ENCODE data around the gene RPL27. TPM values are rescaled to one million over a fixed set of nuclear protein-coding genes. Genes with fewer than 3 reads are reported as not detected.
"Not testable (repeated sequence)": the region's sequence is repeated elsewhere in the genome, so short reads cannot be mapped to it uniquely, and the experiment has no call there.

RPL27 gene
- polyA plus RNA-seq, 1 experiment: 4,202 TPM

DNA sequence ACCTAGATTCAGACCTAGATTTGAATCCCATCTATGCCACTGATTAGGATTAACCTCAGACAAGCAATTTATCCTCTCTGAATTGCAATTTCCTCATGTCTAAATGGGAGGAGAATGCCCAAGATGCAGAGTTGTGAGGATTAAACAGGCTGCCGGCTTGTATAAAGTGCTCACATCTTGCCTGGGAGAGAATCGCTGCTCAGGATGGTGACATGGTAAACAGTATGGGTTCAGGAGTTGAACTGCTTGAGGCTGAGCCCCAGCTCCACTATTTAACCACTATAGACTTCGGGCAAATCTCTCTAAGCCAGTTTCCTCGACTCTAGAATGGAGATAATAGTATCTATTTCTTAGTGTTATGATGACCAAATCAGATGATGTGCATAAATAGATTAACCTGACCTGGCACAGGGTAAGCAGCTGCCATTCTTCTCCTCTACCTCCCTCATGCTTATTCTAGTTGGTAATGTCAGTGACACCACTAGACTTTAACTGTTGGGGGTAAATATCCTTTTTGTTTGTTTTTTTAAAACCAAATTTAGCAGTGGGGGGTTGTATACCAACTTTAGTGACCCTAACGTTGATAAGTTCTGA is 732 bp upstream of the RPL27 start:
- no peak for DNase-seq (ENCODE audit: low read depth, low spot score)
- TF ChIP-seq, protein P1, sequence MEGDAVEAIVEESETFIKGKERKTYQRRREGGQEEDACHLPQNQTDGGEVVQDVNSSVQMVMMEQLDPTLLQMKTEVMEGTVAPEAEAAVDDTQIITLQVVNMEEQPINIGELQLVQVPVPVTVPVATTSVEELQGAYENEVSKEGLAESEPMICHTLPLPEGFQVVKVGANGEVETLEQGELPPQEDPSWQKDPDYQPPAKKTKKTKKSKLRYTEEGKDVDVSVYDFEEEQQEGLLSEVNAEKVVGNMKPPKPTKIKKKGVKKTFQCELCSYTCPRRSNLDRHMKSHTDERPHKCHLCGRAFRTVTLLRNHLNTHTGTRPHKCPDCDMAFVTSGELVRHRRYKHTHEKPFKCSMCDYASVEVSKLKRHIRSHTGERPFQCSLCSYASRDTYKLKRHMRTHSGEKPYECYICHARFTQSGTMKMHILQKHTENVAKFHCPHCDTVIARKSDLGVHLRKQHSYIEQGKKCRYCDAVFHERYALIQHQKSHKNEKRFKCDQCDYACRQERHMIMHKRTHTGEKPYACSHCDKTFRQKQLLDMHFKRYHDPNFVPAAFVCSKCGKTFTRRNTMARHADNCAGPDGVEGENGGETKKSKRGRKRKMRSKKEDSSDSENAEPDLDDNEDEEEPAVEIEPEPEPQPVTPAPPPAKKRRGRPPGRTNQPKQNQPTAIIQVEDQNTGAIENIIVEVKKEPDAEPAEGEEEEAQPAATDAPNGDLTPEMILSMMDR (IDR thresholded peaks at IDR 0.05; ENCODE audit: low read depth, low read length): no peak
- peak overlapping the region; percentile 28 for H3K4me3 ChIP-seq (ENCODE audit: low read depth, low read length)
- H3K9me3 ChIP-seq (ENCODE audit: control insufficient read depth, insufficient read depth, low read length): peaks cover 5% of the 10 kb centered on the region; the same call in 1 of the 2 replicates
- ChIA-PET CTCF (interaction anchor here (0.6 to 2.6 kb wide), 19 partner anchors 9 to 419 kb away, joined by 3 to 22 read pairs (median 5); partner anchors contain the start of genes AOC2, BECN1, IFI35 and PTGES3L), POLR2A (interaction anchor here (0.5 to 2.0 kb wide), 23 partner anchors 9 to 802 kb away, joined by 3 to 22 read pairs (median 5); partner anchors contain the start of genes AOC2, BECN1, IFI35 and NBR1)
- no peaks in the 10 kb centered on the region for H3K27me3 ChIP-seq (ENCODE audit: control insufficient read depth, insufficient read depth, low read length)
- no peak overlapping the region for H3K27ac ChIP-seq (ENCODE audit: low read depth, low read length)

DNA sequence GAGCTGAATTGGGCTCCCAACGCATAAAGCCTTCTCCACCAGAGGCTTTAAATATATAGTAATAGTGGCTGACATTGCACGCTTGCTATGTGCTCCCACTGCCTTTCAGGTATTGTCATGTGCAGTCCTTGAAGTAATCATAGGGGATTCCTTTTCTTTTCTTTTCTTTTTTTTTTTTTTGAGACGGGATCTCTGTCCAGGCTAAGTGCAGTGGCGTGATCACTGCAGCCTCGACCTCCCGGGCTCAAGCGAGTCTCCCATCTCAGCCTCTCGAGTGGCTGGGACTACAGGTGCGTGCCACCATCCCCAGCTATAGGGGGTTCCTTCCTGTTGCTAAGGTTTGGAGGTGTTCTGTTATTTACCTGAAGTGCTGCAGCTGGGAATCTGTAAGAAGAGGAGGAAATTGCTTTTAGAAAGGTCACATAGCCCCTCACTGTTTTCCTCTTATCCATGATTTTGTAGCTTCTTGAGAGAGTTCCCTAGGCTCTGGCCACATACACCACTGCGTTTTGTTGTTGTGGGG is 845 bp downstream of the RPL27 start:
- ChIA-PET POLR2A (interaction anchor here (0.6 to 2.0 kb wide), 12 partner anchors 8 to 400 kb away, joined by 3 to 22 read pairs (median 4); partner anchors contain the start of genes ARL4D, BECN1, IFI35 and TMEM106A), CTCF (interaction anchor here (1.3 kb wide), 1 partner anchor 173 kb away, joined by 3 read pairs; no protein-coding TSS in a partner anchor)
- Histone ChIP-seq H3K27ac (ENCODE audit: low read depth, low read length) (peak overlapping the region; percentile 93), H3K27me3 (ENCODE audit: control insufficient read depth, insufficient read depth, low read length) (no peaks in the 10 kb centered on the region), H3K9me3 (ENCODE audit: control insufficient read depth, insufficient read depth, low read length) (peaks cover 5% of the 10 kb centered on the region; the same call in 1 of the 2 replicates), H3K4me3 (ENCODE audit: low read depth, low read length) (peak overlapping the region; percentile 71)
- TF ChIP-seq, protein P1 (IDR thresholded peaks at IDR 0.05; ENCODE audit: low read depth, low read length): no peak
- DNase-seq (ENCODE audit: low read depth, low spot score): no peak

DNA sequence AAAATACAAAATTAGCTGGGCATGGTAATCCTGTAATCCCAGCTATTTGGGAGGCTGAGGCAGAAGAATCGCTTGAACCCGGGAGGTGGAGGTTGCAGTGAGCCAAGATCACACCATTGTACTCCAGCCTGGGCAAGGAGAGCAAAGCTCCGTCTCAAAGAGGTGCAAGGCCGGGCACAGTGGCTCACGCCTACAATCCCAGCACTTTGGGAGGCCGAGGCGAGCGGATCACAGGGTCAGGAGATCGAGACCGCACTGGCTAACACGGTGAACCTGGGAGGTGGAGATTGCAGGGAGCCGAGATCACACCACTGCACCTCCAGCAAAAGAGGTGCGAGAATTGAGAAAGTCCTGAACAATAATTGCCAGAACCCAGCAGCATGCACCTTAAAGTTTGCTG is 2.7 kb downstream of the RPL27 start:
- CTCF ChIA-PET; POLR2A ChIA-PET; H3K9me3 ChIP-seq (ENCODE audit: control insufficient read depth, insufficient read depth, low read length); H3K4me3 ChIP-seq (ENCODE audit: low read depth, low read length); H3K27ac ChIP-seq (ENCODE audit: low read depth, low read length); DNase-seq (ENCODE audit: low read depth, low spot score); H3K27me3 ChIP-seq (ENCODE audit: control insufficient read depth, insufficient read depth, low read length): not testable (repeated sequence)

DNA sequence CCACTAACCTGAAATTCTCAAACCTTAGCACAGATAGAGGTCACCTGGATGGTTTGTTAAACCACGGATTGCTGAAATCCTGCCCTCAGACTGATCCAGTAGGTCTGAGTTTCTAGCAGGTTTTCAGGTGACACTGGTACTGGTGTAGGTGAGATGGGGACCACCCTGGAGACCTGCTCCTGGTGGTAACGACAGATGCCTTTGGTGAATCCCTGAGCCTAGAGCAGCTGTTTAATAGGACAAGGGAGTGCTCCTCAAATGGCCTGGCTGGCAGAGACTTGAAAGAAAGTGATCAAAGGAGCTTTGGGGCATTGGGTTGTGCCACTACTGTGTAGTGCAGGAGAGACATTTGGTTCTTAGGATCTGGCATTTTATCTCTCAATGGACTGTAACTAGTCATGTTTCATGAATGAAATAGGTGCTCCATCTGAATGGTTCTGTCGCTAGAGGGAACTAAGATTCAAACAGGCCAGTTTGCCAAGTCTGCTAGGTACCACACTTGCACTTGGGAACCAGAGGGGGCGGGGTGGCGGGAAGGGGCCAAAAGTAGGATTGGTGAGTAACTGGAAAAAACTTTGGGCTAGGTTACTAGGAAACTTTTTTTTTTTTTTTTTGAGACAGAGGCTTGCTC is 5.4 kb downstream of the RPL27 start:
- H3K27ac ChIP-seq (ENCODE audit: low read depth, low read length): peak overlapping the region; percentile 21
- no peak for DNase-seq (ENCODE audit: low read depth, low spot score)
- CTCF ChIA-PET: no interaction called here
- no peak overlapping the region for H3K4me3 ChIP-seq (ENCODE audit: low read depth, low read length)
- POLR2A ChIA-PET: interaction anchor here (0.6 to 0.7 kb wide), 2 partner anchors 12 to 395 kb away, joined by 3 to 6 read pairs; no protein-coding TSS in a partner anchor
- TF ChIP-seq, protein P1 (IDR thresholded peaks at IDR 0.05; ENCODE audit: low read depth, low read length): no peak
- no peaks in the 10 kb centered on the region for H3K27me3 ChIP-seq (ENCODE audit: control insufficient read depth, insufficient read depth, low read length)
- peaks cover 1% of the 10 kb centered on the region; the same call in 1 of the 2 replicates for H3K9me3 ChIP-seq (ENCODE audit: control insufficient read depth, insufficient read depth, low read length)

DNA sequence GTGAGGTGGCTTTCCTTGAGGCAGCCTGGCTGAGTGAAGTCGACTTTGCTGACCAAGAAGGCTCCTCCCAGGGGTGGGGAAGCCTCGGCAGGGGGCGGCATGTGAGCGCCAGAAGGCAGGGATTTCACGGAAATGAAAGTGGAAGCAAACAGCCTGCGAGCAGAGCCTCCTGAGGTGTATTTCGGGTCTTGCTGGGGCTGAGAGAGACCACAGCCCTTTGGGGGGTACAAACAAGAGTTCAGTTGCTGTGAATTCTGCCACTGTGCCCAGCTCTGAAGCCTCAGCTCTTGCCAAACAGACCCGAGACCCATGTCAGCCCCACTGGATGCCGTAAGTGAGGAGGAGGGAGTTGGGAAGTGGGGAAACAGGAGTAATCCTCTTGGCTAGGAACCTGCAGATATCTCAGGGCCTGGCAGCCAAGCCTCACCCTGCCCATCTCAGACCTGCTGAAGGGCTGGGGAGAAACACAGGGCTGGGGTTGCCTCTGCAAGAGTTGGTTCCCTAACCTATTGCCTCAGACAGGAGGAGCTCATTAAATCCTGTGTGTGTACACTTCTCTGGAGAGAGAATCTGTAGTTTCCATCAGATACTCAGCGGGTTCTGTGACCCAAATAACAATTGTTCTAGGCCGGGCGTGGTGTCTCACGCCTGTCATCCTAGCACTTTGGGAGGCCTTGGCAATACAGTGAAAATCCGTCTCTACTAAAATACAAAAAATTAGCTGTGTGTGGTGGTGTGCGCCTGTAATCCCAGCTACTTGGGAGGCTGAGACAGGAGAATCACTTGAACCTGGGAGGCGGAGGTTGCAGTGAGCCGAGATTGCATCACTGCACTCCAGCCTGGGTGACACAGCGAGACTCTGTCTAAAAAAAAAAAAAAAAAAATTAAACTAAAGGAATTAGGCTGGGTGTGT is 8.7 kb downstream of the RPL27 start, which contains the start of gene IFI35:
IFI35 (plus strand) TSS at position 146 of the 913 bp plus-strand sequence; CDS start at position 310, 164 bp downstream.
- no peaks in the 10 kb centered on the region for H3K27me3 ChIP-seq (ENCODE audit: control insufficient read depth, insufficient read depth, low read length)
- CTCF ChIA-PET: interaction anchor here (0.5 to 2.0 kb wide), 3 partner anchors 9 to 264 kb away, joined by 4 to 12 read pairs (median 5); partner anchors contain the start of gene RPL27
- peak within 1 kb of the TSS; percentile 89 for H3K4me3 ChIP-seq (ENCODE audit: low read depth, low read length)
- POLR2A ChIA-PET: interaction anchor here (0.6 to 2.0 kb wide), 6 partner anchors 9 to 595 kb away, joined by 3 to 22 read pairs (median 6); partner anchors contain the start of genes RPL27 and VAT1
- peak within 1 kb of the TSS; percentile 94 for H3K27ac ChIP-seq (ENCODE audit: low read depth, low read length)
- peak; percentile 52 for DNase-seq (ENCODE audit: low read depth, low spot score)
- TF ChIP-seq, protein P1 (IDR thresholded peaks at IDR 0.05; ENCODE audit: low read depth, low read length): peak; percentile 31
- no peaks in the 10 kb centered on the region for H3K9me3 ChIP-seq (ENCODE audit: control insufficient read depth, insufficient read depth, low read length)

Data from AG04450 (cell line).